ENCODE measurements around the gene PNKP. TPM values are rescaled to one million over a fixed set of nuclear protein-coding genes. Genes with fewer than 3 reads are reported as not detected.

Gene PNKP
- polyA plus RNA-seq, 2 donors, result 27.5 to 65.1 TPM

- WGBS, 2 donors, result 90 to 91% methylated on average over 15 of the region's 15 CpGs
- Histone ChIP-seq H3K27ac (ENCODE audit: low read depth in 2 of 2, low read length in 1 of 2) (peak overlapping the region in 1 of 2 donors; percentile 98), H3K4me3 (ENCODE audit: low read depth in 1 of 2, low read length in 2 of 2) (no peak overlapping the region), H3K4me1 (ENCODE audit: control insufficient read depth in 2 of 2, insufficient read depth in 2 of 2, low read length in 1 of 2) (peaks cover 0 to 15% of the 10 kb centered on the region in 2 donors), H3K9me3 (ENCODE audit: control insufficient read depth in 2 of 2, insufficient read depth in 1 of 2, low read depth in 1 of 2, low read length in 1 of 2) (no peaks in the 10 kb centered on the region), H3K36me3 (ENCODE audit: control insufficient read depth in 2 of 2, insufficient read depth in 2 of 2, low read length in 1 of 2) (peaks cover 0 to 4% of the 10 kb centered on the region in 2 donors), H3K27me3 (ENCODE audit: control insufficient read depth in 1 of 2, insufficient read depth in 2 of 2, low read length in 2 of 2) (no peaks in the 10 kb centered on the region)
Observed at GRCh38 chr19:49849433-49850220, 17.7 kb downstream of the PNKP start.

DNA sequence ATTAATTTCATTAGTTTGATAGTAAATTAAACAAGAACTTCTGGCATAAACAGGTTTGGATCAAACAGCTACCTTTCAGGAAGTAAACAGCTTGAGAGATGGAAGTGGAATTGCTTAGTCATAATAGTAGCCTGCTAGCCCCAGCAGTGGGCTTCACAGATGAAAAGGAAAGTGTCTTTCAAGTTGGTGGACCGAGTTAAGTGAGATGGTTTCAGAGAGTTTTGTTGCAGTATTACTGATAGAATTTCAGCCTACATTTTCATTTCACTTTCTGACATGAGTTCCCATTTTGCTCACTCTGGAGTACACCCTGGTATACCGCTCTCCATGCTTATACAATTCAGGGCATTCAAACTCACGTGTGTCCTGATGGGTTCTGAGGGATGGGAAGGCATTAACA lies 18.4 kb downstream of the PNKP start:
- H3K4me3 ChIP-seq (ENCODE audit: low read depth in 1 of 2, low read length in 2 of 2), result no peak overlapping the region
- H3K36me3 ChIP-seq (ENCODE audit: control insufficient read depth in 2 of 2, insufficient read depth in 2 of 2, low read length in 1 of 2), result no peaks in the 10 kb centered on the region
- H3K4me1 ChIP-seq (ENCODE audit: control insufficient read depth in 2 of 2, insufficient read depth in 2 of 2, low read length in 1 of 2), result peaks cover 0 to 14% of the 10 kb centered on the region in 2 donors
- H3K27me3 ChIP-seq (ENCODE audit: control insufficient read depth in 1 of 2, insufficient read depth in 2 of 2, low read length in 2 of 2), result no peaks in the 10 kb centered on the region
- no peak overlapping the region for H3K27ac ChIP-seq (ENCODE audit: low read depth in 2 of 2, low read length in 1 of 2)
- 84 to 89% methylated on average over 3 of the region's 3 CpGs for WGBS, 2 donors
- no peaks in the 10 kb centered on the region for H3K9me3 ChIP-seq (ENCODE audit: control insufficient read depth in 2 of 2, insufficient read depth in 1 of 2, low read depth in 1 of 2, low read length in 1 of 2)

- 78 to 85% methylated on average over 10 of the region's 10 CpGs for WGBS, 2 donors
- Histone ChIP-seq H3K4me3 (ENCODE audit: low read depth in 1 of 2, low read length in 2 of 2) (no peak overlapping the region), H3K9me3 (ENCODE audit: control insufficient read depth in 2 of 2, insufficient read depth in 1 of 2, low read depth in 1 of 2, low read length in 1 of 2) (no peaks in the 10 kb centered on the region), H3K27me3 (ENCODE audit: control insufficient read depth in 1 of 2, insufficient read depth in 2 of 2, low read length in 2 of 2) (no peaks in the 10 kb centered on the region), H3K4me1 (ENCODE audit: control insufficient read depth in 2 of 2, insufficient read depth in 2 of 2, low read length in 1 of 2) (peaks cover 0 to 10% of the 10 kb centered on the region in 2 donors), H3K27ac (ENCODE audit: low read depth in 2 of 2, low read length in 1 of 2) (no peak overlapping the region), H3K36me3 (ENCODE audit: control insufficient read depth in 2 of 2, insufficient read depth in 2 of 2, low read length in 1 of 2) (no peaks in the 10 kb centered on the region)
Observed at GRCh38 chr19:49847731-49848696, 19.4 kb downstream of the PNKP start.

- H3K27me3 ChIP-seq (ENCODE audit: control insufficient read depth in 1 of 2, insufficient read depth in 2 of 2, low read length in 2 of 2), result no peaks in the 10 kb centered on the region
Observed at GRCh38 chr19:49846408-49846807, 21.0 kb downstream of the PNKP start.

DNA sequence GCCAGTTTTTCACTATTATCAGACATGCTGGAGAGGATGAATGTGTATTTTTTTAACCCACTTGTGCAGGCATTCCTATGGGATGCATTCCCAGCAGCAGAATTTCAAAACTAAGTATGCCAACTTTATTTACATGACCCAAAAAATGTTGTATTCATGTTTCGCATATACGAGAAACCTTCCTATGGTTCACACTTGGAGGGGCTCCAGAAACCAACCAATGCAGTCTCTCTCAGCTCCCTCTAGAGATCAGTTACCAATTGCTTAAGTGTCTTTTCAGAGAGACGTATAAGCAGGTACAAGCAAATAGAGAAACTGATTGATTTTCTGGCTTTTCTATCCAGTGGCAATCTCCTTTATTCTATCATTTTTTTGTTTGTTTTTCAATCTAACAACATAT lies 22.0 kb downstream of the PNKP start:
- H3K9me3 ChIP-seq (ENCODE audit: control insufficient read depth in 2 of 2, insufficient read depth in 1 of 2, low read depth in 1 of 2, low read length in 1 of 2), result no peaks in the 10 kb centered on the region
- WGBS, 2 donors, result 35 to 49% methylated on average over 3 of the region's 3 CpGs
- H3K4me3 ChIP-seq (ENCODE audit: low read depth in 1 of 2, low read length in 2 of 2), result no peak overlapping the region
- no peaks in the 10 kb centered on the region for H3K4me1 ChIP-seq (ENCODE audit: control insufficient read depth in 2 of 2, insufficient read depth in 2 of 2, low read length in 1 of 2)
- H3K36me3 ChIP-seq (ENCODE audit: control insufficient read depth in 2 of 2, insufficient read depth in 2 of 2, low read length in 1 of 2), result peaks cover 2 to 3% of the 10 kb centered on the region in 2 donors
- no peak overlapping the region for H3K27ac ChIP-seq (ENCODE audit: low read depth in 2 of 2, low read length in 1 of 2)
- H3K27me3 ChIP-seq (ENCODE audit: control insufficient read depth in 1 of 2, insufficient read depth in 2 of 2, low read length in 2 of 2), result no peaks in the 10 kb centered on the region

More at GRCh38 chr19:49846408-49846807, 21.0 kb downstream of the PNKP start:
- H3K36me3 ChIP-seq (ENCODE audit: control insufficient read depth in 2 of 2, insufficient read depth in 2 of 2, low read length in 1 of 2), result no peaks in the 10 kb centered on the region
- H3K27ac ChIP-seq (ENCODE audit: low read depth in 2 of 2, low read length in 1 of 2), result no peak overlapping the region
- H3K4me1 ChIP-seq (ENCODE audit: control insufficient read depth in 2 of 2, insufficient read depth in 2 of 2, low read length in 1 of 2), result no peaks in the 10 kb centered on the region
- 72 to 84% methylated on average over 5 of the region's 5 CpGs for WGBS, 2 donors
- no peak overlapping the region for H3K4me3 ChIP-seq (ENCODE audit: low read depth in 1 of 2, low read length in 2 of 2)
- H3K9me3 ChIP-seq (ENCODE audit: control insufficient read depth in 2 of 2, insufficient read depth in 1 of 2, low read depth in 1 of 2, low read length in 1 of 2), result no peaks in the 10 kb centered on the region

DNA sequence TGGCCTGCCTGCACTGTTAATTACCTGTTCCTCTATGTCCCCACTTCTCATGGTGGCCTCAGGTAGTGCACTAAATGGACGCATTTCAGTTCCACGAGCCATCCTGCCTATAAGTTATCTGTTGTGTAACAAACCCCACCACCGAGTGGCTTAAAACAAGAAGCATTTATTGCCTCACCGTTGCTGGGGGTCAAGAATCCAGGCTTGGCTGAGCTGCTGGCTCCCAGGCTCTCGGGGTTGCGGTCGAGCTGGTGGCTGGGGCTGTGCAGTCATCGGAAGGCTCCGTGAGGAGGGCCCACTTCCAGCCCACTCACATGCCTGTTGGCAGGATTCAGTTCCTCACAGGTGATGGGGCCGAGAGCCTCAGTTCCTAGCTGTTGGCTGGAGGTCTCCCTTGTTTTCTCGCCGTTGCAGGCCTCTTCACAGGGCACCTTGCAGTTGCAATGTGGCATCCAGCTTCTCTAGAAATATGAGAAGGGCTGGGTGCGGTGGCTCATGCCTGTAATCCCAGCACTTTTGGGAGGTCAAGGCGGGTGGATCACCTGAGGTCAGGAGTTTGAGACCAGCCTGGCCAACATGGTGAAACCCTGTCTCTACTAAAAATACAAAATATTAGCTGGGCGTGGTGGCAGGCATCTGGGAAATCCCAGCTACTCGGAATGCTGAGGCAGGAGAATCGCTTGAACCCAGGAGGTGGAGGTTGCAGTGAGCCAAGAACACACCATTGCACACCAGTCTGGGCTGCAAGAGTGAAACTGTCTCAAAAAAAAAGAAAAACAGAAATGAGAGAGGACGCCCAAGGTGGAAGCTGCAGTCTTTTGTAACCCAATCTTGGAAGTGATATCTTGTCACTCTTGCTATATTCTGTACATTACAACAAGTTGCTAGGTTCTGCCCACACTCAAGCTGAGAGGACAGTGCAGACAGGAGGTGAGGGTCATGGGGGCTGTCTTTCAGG lies 23.0 kb downstream of the PNKP start:
- H3K36me3 ChIP-seq (ENCODE audit: control insufficient read depth in 2 of 2, insufficient read depth in 2 of 2, low read length in 1 of 2), result peaks cover 2 to 4% of the 10 kb centered on the region in 2 donors

GRCh38 chr19:49843265-49843664 lies 24.1 kb downstream of the PNKP start:
- Histone ChIP-seq H3K4me3 (ENCODE audit: low read depth in 1 of 2, low read length in 2 of 2) (no peak overlapping the region), H3K27ac (ENCODE audit: low read depth in 2 of 2, low read length in 1 of 2) (no peak overlapping the region), H3K4me1 (ENCODE audit: control insufficient read depth in 2 of 2, insufficient read depth in 2 of 2, low read length in 1 of 2) (no peaks in the 10 kb centered on the region), H3K27me3 (ENCODE audit: control insufficient read depth in 1 of 2, insufficient read depth in 2 of 2, low read length in 2 of 2) (no peaks in the 10 kb centered on the region), H3K36me3 (ENCODE audit: control insufficient read depth in 2 of 2, insufficient read depth in 2 of 2, low read length in 1 of 2) (peaks cover 2 to 6% of the 10 kb centered on the region in 2 donors), H3K9me3 (ENCODE audit: control insufficient read depth in 2 of 2, insufficient read depth in 1 of 2, low read depth in 1 of 2, low read length in 1 of 2) (no peaks in the 10 kb centered on the region)
- WGBS, 2 donors, result 84 to 88% methylated on average over 3 of the region's 3 CpGs

More for the DNA sequence above, 23.0 kb downstream of the PNKP start:
- WGBS, 2 donors, result 82 to 85% methylated on average over 18 of the region's 18 CpGs
- Histone ChIP-seq H3K9me3 (ENCODE audit: control insufficient read depth in 2 of 2, insufficient read depth in 1 of 2, low read depth in 1 of 2, low read length in 1 of 2) (no peaks in the 10 kb centered on the region), H3K27ac (ENCODE audit: low read depth in 2 of 2, low read length in 1 of 2) (no peak overlapping the region), H3K4me1 (ENCODE audit: control insufficient read depth in 2 of 2, insufficient read depth in 2 of 2, low read length in 1 of 2) (no peaks in the 10 kb centered on the region), H3K27me3 (ENCODE audit: control insufficient read depth in 1 of 2, insufficient read depth in 2 of 2, low read length in 2 of 2) (no peaks in the 10 kb centered on the region), H3K4me3 (ENCODE audit: low read depth in 1 of 2, low read length in 2 of 2) (no peak overlapping the region)

DNA sequence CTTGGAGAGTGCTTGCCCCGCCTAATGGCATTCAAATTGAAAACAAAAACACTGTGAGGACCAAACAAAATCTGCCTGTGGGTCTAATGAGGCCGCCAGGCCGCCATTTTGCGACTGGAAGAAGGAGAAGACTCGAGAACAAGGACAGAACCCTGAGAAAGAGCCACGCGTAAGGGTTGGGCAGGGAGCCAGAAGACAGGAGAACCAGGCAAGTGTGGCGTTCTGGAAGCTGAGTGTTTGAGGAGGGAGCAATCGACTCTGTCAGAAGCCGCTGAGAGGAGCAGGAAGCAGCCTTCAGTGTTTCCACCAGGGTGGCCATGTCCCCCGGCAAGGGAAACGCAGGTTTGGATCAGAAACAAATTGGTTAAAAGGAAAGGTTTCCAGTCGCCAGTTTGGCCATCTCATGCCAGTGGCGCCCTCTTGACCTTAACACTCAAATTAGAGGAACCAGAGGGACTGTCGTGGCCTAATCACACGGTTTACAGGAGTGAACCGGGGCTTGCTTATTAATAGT lies 26.6 kb downstream of the PNKP start:
- no peak overlapping the region for H3K27ac ChIP-seq (ENCODE audit: low read depth in 2 of 2, low read length in 1 of 2)
- H3K4me3 ChIP-seq (ENCODE audit: low read depth in 1 of 2, low read length in 2 of 2), result no peak overlapping the region
- H3K9me3 ChIP-seq (ENCODE audit: control insufficient read depth in 2 of 2, insufficient read depth in 1 of 2, low read depth in 1 of 2, low read length in 1 of 2), result no peaks in the 10 kb centered on the region
- H3K4me1 ChIP-seq (ENCODE audit: control insufficient read depth in 2 of 2, insufficient read depth in 2 of 2, low read length in 1 of 2), result no peaks in the 10 kb centered on the region
- no peaks in the 10 kb centered on the region for H3K27me3 ChIP-seq (ENCODE audit: control insufficient read depth in 1 of 2, insufficient read depth in 2 of 2, low read length in 2 of 2)
- peaks cover 9 to 15% of the 10 kb centered on the region in 2 donors for H3K36me3 ChIP-seq (ENCODE audit: control insufficient read depth in 2 of 2, insufficient read depth in 2 of 2, low read length in 1 of 2)
- whole genome bisulfite sequencing, 2 donors, result 92% methylated on average over 17 of the region's 17 CpGs
